Suprapubic skin (tissue), 4 donors: ENCODE data around the gene TBC1D2B. TPM values are rescaled to one million over a fixed set of nuclear protein-coding genes. Genes with fewer than 3 reads are reported as not detected.
"Not testable (repeated sequence)": the region's sequence is repeated elsewhere in the genome, so short reads cannot be mapped to it uniquely, and the experiment has no call there.

Experiments used
- DNase-seq, 2 donors: peaks; one replicate each; pipeline ENCODE4 v3.0.0-alpha.2; 2019; ENCODE audit warnings: low spot score in 2 of 2
- H3K27ac ChIP-seq: fragments of 200-600 bp; sonication (generic); one replicate; pipeline ENCODE4 v1.5.1; 2019
- H3K27me3 ChIP-seq: fragments of 200-600 bp; sonication (generic); one replicate; pipeline ENCODE4 v1.5.1; 2019
- H3K36me3 ChIP-seq: fragments of 200-600 bp; sonication (generic); one replicate; pipeline ENCODE4 v1.5.1; 2019
- H3K4me1 ChIP-seq: fragments of 200-600 bp; sonication (generic); one replicate; pipeline ENCODE4 v1.5.1; 2019
- H3K4me3 ChIP-seq: fragments of 200-600 bp; sonication (generic); one replicate; pipeline ENCODE4 v1.5.1; 2019; ENCODE audit warnings: mild to moderate bottlenecking
- H3K9me3 ChIP-seq: fragments of 200-600 bp; sonication (generic); one replicate; pipeline ENCODE4 v1.5.1; 2019
- EP300 ChIP-seq: sonication (generic); formaldehyde crosslinking; IDR thresholded peaks from one replicate; pipeline ENCODE4 v1.6.1; 2017; ENCODE audit warnings: antibody characterized with exemption
- POLR2A ChIP-seq, 2 donors: fragments of 450-650 bp; IDR thresholded peaks; one replicate each; pipeline ENCODE4 v1.6.1; 2017; ENCODE audit warnings: antibody characterized with exemption in 2 of 2, mild to moderate bottlenecking in 2 of 2, moderate library complexity in 2 of 2
- POLR2AphosphoS5 ChIP-seq, 3 donors: sonication (generic); formaldehyde crosslinking; IDR thresholded peaks; one replicate each; pipeline ENCODE4 v1.6.1; 2017; ENCODE audit warnings: antibody characterized with exemption in 3 of 3
- WGBS: methylation state at CpG from one replicate; pipeline ENCODE4 v1.1.5; 2018; 5-methylcytosine and 5-hydroxymethylcytosine counted together
- total RNA-seq, 4 donors: library from RNA; depleted of rRNA; stranded (reverse); fragments of >200 nt; gene quantifications; one replicate each; pipeline ENCODE4 v1.1.0, GENCODE V29; 2016
- TF ChIP-seq, protein P1 (sequence below), 2 donors: fragments of 200-600 bp in 1 of 2; fragments of 450-650 bp in 1 of 2; sonication (generic) in 1 of 2; IDR thresholded peaks; one replicate each; pipeline ENCODE4 v1.5.1; 2016 to 2019; ENCODE audit warnings: antibody characterized with exemption in 2 of 2, mild to moderate bottlenecking in 1 of 2, moderate library complexity in 1 of 2

The TBC1D2B gene
- total RNA-seq, 4 donors from 2014 or later: 27.9 to 126 (median 41.5) TPM

DNA sequence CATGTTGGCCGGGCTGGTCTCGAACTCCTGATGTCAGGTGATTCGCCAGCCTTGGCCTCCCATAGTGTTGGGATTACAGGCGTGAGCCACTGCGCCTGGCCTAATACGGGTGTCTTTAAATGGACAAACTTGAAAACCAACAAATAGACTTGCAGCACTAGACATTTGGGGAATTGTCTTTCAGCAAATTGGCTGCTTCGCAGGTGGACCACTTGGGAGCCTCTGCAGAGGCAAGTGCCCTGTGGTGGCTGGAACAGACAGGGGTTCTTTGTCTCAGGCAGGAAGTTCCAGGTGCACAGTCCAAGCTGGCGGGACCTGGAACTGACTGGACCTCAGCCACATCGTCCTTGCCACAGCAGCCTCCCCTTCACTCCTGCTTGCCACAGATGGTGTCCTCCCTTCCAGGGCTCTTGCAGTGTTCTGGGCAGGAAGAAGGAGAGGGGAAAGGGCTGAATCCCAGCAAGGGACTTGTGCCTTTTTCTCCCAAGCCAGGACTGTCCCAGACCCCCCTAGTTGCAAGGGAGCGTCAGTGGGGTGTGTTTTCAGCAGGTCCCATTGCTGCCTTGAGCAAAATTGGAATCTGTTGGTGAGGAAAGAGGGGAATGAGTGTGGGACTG, 94.3 kb downstream of the TBC1D2B start:
- no peaks in the 10 kb centered on the region for H3K36me3 ChIP-seq
- H3K4me1 ChIP-seq: peaks cover 20% of the 10 kb centered on the region
- H3K27ac ChIP-seq: no peak overlapping the region
- 80% methylated on average over 8 of the region's 10 CpGs for WGBS
- H3K4me3 ChIP-seq: no peak overlapping the region
- TF ChIP-seq POLR2A (IDR thresholded peaks at IDR 0.05) (no peak), EP300 (no peak), POLR2AphosphoS5 (IDR thresholded peaks at IDR 0.05) (no peak)
- TF ChIP-seq, protein P1, sequence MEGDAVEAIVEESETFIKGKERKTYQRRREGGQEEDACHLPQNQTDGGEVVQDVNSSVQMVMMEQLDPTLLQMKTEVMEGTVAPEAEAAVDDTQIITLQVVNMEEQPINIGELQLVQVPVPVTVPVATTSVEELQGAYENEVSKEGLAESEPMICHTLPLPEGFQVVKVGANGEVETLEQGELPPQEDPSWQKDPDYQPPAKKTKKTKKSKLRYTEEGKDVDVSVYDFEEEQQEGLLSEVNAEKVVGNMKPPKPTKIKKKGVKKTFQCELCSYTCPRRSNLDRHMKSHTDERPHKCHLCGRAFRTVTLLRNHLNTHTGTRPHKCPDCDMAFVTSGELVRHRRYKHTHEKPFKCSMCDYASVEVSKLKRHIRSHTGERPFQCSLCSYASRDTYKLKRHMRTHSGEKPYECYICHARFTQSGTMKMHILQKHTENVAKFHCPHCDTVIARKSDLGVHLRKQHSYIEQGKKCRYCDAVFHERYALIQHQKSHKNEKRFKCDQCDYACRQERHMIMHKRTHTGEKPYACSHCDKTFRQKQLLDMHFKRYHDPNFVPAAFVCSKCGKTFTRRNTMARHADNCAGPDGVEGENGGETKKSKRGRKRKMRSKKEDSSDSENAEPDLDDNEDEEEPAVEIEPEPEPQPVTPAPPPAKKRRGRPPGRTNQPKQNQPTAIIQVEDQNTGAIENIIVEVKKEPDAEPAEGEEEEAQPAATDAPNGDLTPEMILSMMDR (IDR thresholded peaks at IDR 0.05): no peak
- DNase-seq: peak; percentile 37 to 53
- H3K9me3 ChIP-seq: no peaks in the 10 kb centered on the region
- no peaks in the 10 kb centered on the region for H3K27me3 ChIP-seq

DNA sequence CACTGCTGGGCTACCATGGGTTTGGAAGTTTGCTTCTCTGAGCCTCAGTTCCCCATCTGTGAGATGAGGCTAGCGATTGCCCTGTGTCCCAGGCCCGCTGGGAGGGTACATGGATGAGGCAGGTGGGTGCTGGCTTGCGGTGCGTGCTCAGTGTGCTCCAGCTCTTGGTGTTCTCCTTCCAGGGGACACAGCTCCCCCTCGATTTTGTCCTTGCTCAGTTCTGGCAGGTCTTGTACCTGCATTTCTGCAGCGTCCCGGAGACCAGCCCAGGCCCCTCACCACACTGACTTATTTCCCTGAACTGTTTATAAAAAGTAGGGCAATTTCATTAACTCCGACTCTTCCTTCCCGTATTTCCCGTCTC, 95.4 kb downstream of the TBC1D2B start:
- no peaks in the 10 kb centered on the region for H3K9me3 ChIP-seq
- TF ChIP-seq POLR2AphosphoS5 (IDR thresholded peaks at IDR 0.05): no peak
- TF ChIP-seq POLR2A (IDR thresholded peaks at IDR 0.05): no peak
- TF ChIP-seq, protein P1 (IDR thresholded peaks at IDR 0.05): no peak
- no peak for TF ChIP-seq EP300
- H3K36me3 ChIP-seq: no peaks in the 10 kb centered on the region
- H3K27ac ChIP-seq: no peak overlapping the region
- no peak overlapping the region for H3K4me3 ChIP-seq
- no peaks in the 10 kb centered on the region for H3K27me3 ChIP-seq
- DNase-seq: peak; percentile 34 to 69
- peaks cover 11% of the 10 kb centered on the region for H3K4me1 ChIP-seq
- WGBS: 90% methylated on average over 10 of the region's 10 CpGs

DNA sequence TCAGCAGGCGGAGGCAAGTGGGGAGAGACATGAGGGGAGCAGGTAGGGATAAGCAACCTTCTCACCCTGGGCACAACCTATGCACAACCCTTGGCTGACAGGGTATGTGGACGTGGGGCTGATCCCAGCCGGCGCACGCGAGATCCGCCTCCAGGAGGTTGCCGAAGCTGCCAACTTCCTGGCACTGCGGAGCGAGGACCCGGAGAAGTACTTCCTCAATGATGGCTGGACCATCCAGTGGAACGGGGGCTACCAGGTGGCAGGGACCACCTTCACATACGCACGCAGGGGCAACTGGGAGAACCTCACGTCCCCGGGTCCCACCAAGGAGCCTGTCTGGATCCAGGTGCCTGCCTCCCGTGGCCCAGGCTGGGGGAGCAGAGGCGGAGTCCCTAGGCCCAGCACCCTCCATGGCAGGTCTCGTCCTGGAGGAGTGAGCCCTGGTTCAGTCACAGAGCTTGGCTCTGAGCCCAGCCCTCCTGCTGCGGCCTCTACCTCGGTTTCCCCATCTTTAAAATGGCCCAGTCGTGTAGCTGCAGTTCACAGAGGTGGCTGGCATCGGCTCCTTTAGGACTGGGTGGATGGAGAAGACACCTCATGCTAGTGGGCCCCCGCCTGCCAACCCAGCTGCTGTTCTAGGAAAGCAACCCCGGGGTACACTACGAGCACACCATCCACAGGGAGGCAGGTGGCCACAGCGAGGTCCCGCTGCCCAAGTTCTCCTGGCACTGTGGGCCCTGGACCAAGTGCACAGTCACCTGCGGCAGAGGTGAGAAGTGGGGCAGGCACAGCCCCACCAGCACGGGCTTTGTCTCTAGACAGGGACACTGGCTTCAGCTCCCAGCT, 96.0 kb downstream of the TBC1D2B start:
- Histone ChIP-seq H3K9me3 (no peaks in the 10 kb centered on the region), H3K27me3 (no peaks in the 10 kb centered on the region), H3K36me3 (no peaks in the 10 kb centered on the region), H3K27ac (no peak overlapping the region), H3K4me1 (peaks cover 9% of the 10 kb centered on the region), H3K4me3 (no peak overlapping the region)
- TF ChIP-seq EP300 (no peak), POLR2AphosphoS5 (IDR thresholded peaks at IDR 0.05) (no peak), POLR2A (IDR thresholded peaks at IDR 0.05) (no peak)
- TF ChIP-seq, protein P1 (IDR thresholded peaks at IDR 0.05): no peak
- 86% methylated on average over 13 of the region's 30 CpGs for WGBS
- DNase-seq: peak; percentile 53 to 75

DNA sequence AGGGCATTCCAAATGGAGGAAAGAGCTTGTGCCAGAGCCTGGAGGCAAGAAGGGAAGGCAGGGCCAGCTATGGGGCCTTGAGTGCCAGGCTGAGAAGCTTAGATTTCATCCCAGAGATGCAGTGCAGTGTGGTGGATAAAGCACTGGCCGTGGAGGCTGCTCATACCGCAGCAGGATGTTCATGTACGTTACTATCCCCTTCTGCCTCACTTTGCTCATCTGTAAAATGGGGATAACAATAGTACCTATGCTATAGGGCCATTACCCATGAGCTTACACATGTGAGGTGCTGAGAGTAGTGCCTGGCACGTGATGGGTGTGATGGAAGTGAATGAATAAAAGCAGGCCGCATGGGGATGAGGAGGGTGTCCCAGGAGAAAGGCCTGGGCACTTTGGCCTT, 96.8 kb downstream of the TBC1D2B start:
- H3K4me3 ChIP-seq, H3K27me3 ChIP-seq, H3K27ac ChIP-seq, H3K9me3 ChIP-seq, H3K36me3 ChIP-seq: not testable (repeated sequence)
- peaks cover 11% of the 10 kb centered on the region for H3K4me1 ChIP-seq
- WGBS: 90% methylated on average over 5 of the region's 5 CpGs
- peak in 1 of 2 donors; percentile 26 for DNase-seq

DNA sequence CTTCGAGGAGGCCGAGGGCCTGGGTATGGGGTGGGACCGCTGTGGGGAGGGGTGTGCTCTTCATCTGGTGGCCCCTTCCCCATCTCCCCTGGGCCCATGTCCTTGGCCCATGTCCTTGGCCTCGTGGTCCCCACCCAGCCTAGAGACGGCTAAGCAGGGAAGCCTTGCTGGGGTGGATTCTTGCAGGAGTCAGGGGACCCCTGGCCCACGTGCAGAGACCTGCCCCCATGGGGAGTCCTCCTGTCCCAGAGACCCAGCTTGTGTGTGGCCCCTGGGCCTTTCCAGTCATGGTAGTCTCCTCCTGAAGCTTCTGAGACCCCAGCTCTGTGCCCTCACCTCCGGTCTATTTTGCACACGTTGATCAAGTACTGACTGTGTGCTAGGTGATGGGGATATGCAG, 97.4 kb downstream of the TBC1D2B start:
- no peak for TF ChIP-seq EP300
- TF ChIP-seq POLR2AphosphoS5 (IDR thresholded peaks at IDR 0.05): no peak
- TF ChIP-seq, protein P1 (IDR thresholded peaks at IDR 0.05): no peak
- TF ChIP-seq POLR2A (IDR thresholded peaks at IDR 0.05): no peak
- Histone ChIP-seq H3K4me3 (no peak overlapping the region), H3K4me1 (peaks cover 16% of the 10 kb centered on the region), H3K27me3 (no peaks in the 10 kb centered on the region), H3K36me3 (no peaks in the 10 kb centered on the region), H3K9me3 (no peaks in the 10 kb centered on the region), H3K27ac (no peak overlapping the region)
- WGBS: 94% methylated on average over 2 of the region's 8 CpGs
- peak; percentile 46 to 60 for DNase-seq

DNA sequence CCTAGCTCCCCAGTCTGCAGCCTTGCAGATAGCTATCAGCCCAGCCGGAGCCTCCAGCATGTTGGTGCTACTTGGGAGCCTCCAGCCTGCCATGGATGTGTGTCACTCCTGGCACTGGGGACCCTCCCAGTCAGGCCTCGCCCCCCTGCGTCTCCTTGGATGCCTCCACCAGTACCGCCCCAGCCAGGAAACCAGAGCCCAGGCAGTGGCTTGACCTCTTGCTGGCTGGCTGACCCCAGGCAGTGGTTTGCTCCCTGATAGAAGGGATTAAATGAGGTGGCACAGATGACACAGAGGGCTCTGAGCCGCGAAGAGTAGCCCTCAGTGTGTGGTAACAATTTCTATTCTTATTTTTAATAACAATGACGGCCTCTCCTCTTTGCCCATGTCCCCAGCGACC, 98.4 kb downstream of the TBC1D2B start:
- WGBS: 88% methylated on average over 4 of the region's 8 CpGs
- H3K27ac ChIP-seq, H3K27me3 ChIP-seq, H3K36me3 ChIP-seq, H3K4me3 ChIP-seq, H3K9me3 ChIP-seq: not testable (repeated sequence)
- peaks cover 23% of the 10 kb centered on the region for H3K4me1 ChIP-seq
- DNase-seq: peak; percentile 52 to 70

DNA sequence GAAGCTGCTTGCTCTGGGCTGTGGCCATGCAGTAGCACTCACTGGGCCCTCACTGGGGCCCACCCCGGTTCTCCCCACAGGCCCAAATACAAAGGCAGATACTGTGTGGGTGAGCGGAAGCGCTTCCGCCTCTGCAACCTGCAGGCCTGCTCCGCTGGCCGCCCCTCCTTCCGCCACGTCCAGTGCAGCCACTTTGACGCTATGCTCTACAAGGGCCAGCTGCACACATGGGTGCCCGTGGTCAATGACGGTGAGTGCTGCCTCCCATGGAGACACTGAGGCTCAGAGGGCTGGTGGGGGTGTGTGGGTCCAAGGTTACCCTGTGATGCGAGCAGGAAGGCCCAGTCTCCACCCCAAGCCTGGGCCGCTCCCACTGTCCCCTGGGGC, 98.8 kb downstream of the TBC1D2B start:
- H3K4me3 ChIP-seq, H3K27me3 ChIP-seq, H3K9me3 ChIP-seq, H3K27ac ChIP-seq, H3K36me3 ChIP-seq: not testable (repeated sequence)
- DNase-seq: peak in 1 of 2 donors; percentile 31
- WGBS: no CpG with 5 or more reads among the region's 13 CpGs
- peaks cover 23% of the 10 kb centered on the region for H3K4me1 ChIP-seq

DNA sequence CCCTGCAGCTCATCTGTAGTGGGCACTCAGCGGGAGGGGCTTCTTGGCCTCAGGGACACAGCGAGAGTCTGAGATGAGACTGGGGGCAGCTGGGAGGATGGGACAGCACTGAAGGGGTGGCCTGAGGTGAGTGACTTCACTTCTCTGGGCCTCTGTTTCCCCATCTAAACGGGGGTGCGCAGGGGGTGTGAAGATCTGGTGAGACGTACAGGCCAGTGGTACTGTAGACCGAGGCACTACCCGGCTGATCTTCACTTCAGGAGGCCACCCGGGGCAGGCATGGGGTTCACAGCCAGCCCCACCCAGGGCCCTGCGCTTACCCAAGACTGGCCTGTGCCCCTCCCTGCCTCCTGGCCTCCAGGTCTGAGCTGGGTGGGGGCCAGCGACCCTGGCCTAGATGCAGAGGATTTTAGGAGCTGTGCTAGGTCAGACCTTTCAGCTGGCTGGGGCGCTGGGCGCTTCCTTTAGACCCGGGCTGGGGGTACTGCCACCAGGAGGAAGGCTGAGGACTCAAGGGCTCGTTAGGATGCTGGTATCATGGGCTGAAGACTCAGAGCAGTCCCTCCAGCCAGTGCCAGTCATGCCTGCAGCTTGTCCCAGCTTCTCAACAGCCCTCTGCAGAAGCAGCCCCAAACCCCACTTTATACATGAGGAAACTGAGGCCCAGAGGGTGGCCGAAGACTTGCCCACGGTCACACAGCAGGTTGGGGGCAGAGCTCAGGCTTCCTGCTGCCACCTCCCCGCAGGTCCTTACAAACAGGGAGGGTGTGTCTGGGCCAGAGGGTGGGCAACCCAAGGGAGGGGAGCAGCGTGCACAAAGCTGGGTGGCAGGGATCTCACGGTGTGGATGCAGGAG, 99.4 kb downstream of the TBC1D2B start:
- not testable (repeated sequence) for H3K27ac ChIP-seq, H3K36me3 ChIP-seq, H3K4me3 ChIP-seq, H3K9me3 ChIP-seq, H3K27me3 ChIP-seq
- DNase-seq: peak; percentile 53 to 71
- H3K4me1 ChIP-seq: peaks cover 22% of the 10 kb centered on the region
- WGBS: 93% methylated on average over 7 of the region's 19 CpGs
